GM12875 (cell line): ENCODE results near the gene LOC128125822.

Experiments
- H3K4me3 ChIP-seq: one replicate; pipeline ENCODE4 v1.5.1; 2011; ENCODE audit warnings: low read depth, low read length, control low read depth
- CTCF ChIP-seq: IDR thresholded peaks from 2 replicates; pipeline ENCODE4 v1.5.1; 2011; ENCODE audit warnings: low read depth, mild to moderate bottlenecking, control low read depth, inconsistent platforms, low read length, moderate library complexity, borderline replicate concordance; ENCODE audit not compliant: insufficient read depth

The LOC128125822 gene

GRCh38 chr6:63554782-63555181 is 17.5 kb upstream of the LOC128125822 start:
- no peak for TF ChIP-seq CTCF
- H3K4me3 ChIP-seq, result no peak overlapping the region

- TF ChIP-seq CTCF, result no peak
- no peak overlapping the region for H3K4me3 ChIP-seq
Observed at GRCh38 chr6:63556369-63556768, 15.9 kb upstream of the LOC128125822 start.

- no peak overlapping the region for H3K4me3 ChIP-seq
- TF ChIP-seq CTCF, result no peak
Observed at GRCh38 chr6:63558278-63558677, 14.0 kb upstream of the LOC128125822 start.

- no peak overlapping the region for H3K4me3 ChIP-seq
- no peak for TF ChIP-seq CTCF
Observed at GRCh38 chr6:63560801-63561287, 11.4 kb upstream of the LOC128125822 start.

- no peak overlapping the region for H3K4me3 ChIP-seq
- TF ChIP-seq CTCF, result no peak
Observed at GRCh38 chr6:63561288-63561687, 11.0 kb upstream of the LOC128125822 start.

GRCh38 chr6:63563235-63563634 is 9.0 kb upstream of the LOC128125822 start:
- no peak for TF ChIP-seq CTCF
- H3K4me3 ChIP-seq, result no peak overlapping the region

GRCh38 chr6:63565058-63565726 is 7.1 kb upstream of the LOC128125822 start:
- no peak overlapping the region for H3K4me3 ChIP-seq
- TF ChIP-seq CTCF, result no peak
